Measurements from ENCODE around the gene HRK.

HRK gene

GRCh38 chr12:116881325-116881876 lies at the start of gene HRK:
Gene HRK (minus strand): TSS chr12:116881441. CDS start chr12:116881307, 134 bp downstream.
- no peak for DNase-seq

GRCh38 chr12:116929885-116930284 lies 48.6 kb upstream of the HRK start:
- no peak for DNase-seq

- no peak for DNase-seq
Measured at GRCh38 chr12:116928504-116928903, 47.3 kb upstream of the HRK start.

- DNase-seq: no peak
Measured at GRCh38 chr12:116927244-116927940, 46.2 kb upstream of the HRK start.

- no peak for DNase-seq
Measured at GRCh38 chr12:116926283-116927243, 45.3 kb upstream of the HRK start.

GRCh38 chr12:116924558-116925453 lies 43.6 kb upstream of the HRK start:
- no peak for DNase-seq

- DNase-seq: no peak
Measured at GRCh38 chr12:116922194-116922897, 41.1 kb upstream of the HRK start.

GRCh38 chr12:116920939-116921338 lies 39.7 kb upstream of the HRK start:
- DNase-seq: no peak

GRCh38 chr12:116919706-116920485 lies 38.7 kb upstream of the HRK start:
- DNase-seq: no peak

- DNase-seq: no peak
Measured at GRCh38 chr12:116919247-116919661, 38.0 kb upstream of the HRK start.

- no peak for DNase-seq
Measured at GRCh38 chr12:116918464-116918863, 37.2 kb upstream of the HRK start.

- DNase-seq: no peak
Measured at GRCh38 chr12:116916714-116917114, 35.5 kb upstream of the HRK start.

- no peak for DNase-seq
Measured at GRCh38 chr12:116916122-116916521, 34.9 kb upstream of the HRK start.

- DNase-seq: no peak
Measured at GRCh38 chr12:116915326-116915725, 34.1 kb upstream of the HRK start.

- no peak for DNase-seq
Measured at GRCh38 chr12:116910645-116911451, 29.6 kb upstream of the HRK start, which contains the start of gene FBXW8. Gene FBXW8 (plus strand): TSS chr12:116910950. CDS start chr12:116911038, 88 bp downstream.

GRCh38 chr12:116910280-116910644 lies 29.0 kb upstream of the HRK start:
- no peak for DNase-seq

GRCh38 chr12:116906285-116906684 lies 25.0 kb upstream of the HRK start:
- DNase-seq: no peak

GRCh38 chr12:116903818-116904217 lies 22.6 kb upstream of the HRK start:
- DNase-seq: no peak

- no peak for DNase-seq
Measured at GRCh38 chr12:116901612-116902011, 20.4 kb upstream of the HRK start.

- DNase-seq: no peak
Measured at GRCh38 chr12:116898669-116899068, 17.4 kb upstream of the HRK start.
